VCaP (cell line): ENCODE data around the gene RHOB.
A peak's percentile ranks its signal among the peaks of the same experiment; 100 is the strongest.

Experiments used
- H3K27ac ChIP-seq: fragments of 450-650 bp; 2 replicates; pipeline ENCODE4 v1.5.1; 2017
- TF ChIP-seq, protein P1 (sequence below): fragments of 450-650 bp; conservative IDR thresholded peaks from 2 replicates; pipeline ENCODE4 v1.5.1; 2017; ENCODE audit warnings: mild to moderate bottlenecking, moderate library complexity

RHOB gene

DNA sequence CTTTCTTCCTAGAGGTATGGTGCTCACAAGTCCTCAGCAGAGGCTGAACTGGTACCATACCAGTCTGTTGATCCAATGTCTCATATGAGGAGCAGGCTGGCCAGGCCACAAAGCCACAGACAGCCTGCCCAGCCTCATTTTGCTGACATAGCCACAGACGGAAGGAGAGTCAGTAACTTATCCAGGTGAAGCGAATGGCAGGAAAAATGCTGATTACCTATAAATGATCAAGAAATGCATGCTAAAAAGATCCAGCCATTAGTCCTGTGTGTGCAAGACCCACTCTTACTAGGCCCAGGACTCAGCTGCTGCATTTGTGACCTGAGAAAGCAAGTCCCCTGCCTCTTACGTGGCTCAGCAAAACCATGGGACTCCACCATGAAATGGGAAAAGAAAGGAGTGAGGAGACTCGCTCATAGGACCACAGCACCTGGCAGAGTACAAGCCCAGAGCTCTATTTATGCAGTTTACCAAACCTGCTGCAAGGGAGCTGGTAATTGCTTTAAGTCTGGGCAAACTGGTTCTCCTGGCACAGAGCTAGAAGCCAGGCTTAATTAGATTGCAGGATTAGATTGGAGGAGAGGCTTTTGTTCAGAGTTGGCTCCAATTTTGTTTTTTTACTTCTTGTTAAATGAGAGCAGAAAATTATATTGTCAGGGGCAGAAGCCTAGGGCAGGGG, 19.0 kb downstream of the RHOB start:
- TF ChIP-seq, protein P1, sequence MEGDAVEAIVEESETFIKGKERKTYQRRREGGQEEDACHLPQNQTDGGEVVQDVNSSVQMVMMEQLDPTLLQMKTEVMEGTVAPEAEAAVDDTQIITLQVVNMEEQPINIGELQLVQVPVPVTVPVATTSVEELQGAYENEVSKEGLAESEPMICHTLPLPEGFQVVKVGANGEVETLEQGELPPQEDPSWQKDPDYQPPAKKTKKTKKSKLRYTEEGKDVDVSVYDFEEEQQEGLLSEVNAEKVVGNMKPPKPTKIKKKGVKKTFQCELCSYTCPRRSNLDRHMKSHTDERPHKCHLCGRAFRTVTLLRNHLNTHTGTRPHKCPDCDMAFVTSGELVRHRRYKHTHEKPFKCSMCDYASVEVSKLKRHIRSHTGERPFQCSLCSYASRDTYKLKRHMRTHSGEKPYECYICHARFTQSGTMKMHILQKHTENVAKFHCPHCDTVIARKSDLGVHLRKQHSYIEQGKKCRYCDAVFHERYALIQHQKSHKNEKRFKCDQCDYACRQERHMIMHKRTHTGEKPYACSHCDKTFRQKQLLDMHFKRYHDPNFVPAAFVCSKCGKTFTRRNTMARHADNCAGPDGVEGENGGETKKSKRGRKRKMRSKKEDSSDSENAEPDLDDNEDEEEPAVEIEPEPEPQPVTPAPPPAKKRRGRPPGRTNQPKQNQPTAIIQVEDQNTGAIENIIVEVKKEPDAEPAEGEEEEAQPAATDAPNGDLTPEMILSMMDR = no peak
- peak overlapping the region; percentile 99 for H3K27ac ChIP-seq

DNA sequence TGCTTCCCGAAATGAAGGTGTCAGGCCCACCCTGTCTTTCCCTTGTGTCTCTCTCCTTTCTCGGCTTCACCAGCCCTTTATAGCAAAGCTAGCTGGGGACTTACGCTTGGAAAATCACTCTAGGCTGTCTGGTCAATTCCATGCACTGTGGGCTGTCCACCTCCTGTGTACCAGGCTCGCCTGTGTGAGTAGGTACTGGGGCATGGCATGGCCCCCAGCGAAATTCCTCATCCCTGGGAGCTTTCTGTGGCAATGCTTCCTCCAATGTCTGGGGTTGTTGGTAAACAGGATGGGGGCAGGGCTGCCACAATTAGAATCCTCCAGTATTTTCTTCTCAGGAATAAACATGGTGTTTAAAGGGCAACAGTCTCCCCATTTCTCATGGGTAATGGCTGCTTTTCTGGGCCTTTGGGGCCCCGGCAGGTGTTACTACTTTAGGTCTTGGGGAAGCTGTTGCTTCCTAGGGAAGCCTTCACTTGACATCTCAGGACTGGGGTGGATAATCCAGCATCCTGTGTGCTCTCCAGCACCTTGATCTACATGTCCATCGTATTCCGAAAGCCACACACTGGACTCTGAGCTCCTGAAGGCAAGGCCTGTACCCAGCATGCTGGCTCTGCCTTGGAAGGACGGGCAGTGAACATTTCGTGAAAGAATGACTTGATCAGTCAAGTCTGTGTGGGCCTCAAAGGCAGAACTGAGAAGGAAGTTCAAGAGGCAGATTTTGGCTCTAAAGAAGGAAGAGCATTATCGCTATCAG, 21.1 kb downstream of the RHOB start:
- peak overlapping the region; percentile 99 for H3K27ac ChIP-seq
- TF ChIP-seq, protein P1 = no peak

DNA sequence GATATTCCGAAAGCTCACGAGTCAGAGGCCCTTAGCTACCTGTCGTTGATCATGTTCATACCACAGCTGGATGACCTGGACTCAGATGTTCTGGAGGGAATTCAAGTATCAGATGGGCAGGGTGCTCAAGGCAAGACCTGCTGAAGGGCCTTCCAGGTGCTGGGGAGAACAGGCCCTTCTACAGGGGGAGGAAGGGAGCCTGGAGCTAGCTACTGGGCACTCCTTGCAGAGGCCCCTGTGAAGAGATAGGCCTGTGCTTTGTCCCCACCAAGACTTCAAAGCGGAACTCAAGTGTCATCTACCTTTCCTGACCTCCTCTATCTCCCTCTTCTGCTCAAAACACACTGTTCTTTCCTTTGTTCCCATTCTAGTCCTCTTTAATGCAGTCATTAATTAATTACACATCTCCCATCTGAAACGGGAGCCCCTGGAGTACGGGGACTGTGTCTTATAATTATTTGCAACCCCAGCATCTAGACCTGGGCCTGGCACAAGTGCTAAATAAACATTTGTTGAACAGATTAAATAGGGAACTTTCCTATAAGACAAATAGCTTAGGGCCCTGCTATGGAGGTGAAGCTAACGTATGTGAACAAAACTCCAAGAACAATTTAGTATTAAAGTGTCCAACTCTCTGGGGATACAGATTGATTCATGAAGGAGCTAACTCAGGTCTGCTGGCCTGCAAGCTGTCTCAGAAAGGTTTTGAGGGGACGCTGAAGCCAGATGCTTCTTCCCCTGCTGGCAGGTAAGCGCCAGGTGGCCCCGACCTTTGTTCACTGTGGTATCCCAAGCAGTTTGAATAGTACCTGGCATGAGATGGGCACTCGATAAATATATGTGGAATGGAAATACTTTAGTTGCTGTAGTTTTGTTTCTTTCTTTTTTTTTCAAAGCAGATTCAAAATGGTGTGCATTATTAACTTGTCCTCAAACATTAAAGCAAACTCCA, 22.0 kb downstream of the RHOB start:
- TF ChIP-seq, protein P1 = no peak
- H3K27ac ChIP-seq = peak overlapping the region; percentile 99

DNA sequence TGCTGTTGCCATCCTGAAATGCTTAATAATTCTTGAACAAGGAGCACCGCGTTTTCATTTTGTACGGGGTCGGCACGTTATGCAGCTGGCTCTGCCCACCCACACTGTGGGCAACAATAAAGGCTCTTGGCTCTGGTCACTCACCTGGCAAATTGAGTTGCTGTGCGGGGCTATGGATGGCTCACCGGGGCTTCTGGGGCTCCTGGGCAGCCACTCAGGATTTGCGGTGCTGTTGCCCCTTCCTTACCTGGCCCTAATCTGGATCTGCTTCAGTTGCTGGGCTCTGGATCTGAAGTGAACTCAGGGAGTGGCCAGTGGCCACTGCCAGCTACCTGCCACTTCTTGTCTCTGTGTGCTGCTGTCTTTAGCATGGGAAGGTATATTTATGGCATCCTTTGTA, 22.7 kb downstream of the RHOB start:
- H3K27ac ChIP-seq = peak overlapping the region; percentile 99
- TF ChIP-seq, protein P1 = no peak

DNA sequence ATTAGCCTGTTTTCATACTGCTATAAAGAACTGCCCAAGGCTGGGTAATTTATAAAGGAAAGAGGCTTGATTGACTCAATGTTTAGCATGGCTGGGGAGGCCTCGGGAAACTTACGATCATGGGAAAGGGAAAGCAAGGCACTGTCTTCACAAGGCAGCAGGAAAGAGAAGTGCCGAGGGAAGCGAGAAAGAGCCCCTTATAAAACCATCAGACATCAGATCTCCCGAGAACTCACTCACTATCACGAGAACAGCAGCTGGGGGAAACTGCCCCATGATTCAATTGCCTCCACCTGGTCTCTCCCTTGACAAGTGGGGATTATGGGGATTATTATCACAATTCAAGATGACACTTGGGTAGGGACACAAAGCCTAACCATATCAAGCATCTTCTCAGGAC, 23.3 kb downstream of the RHOB start:
- TF ChIP-seq, protein P1 = no peak
- H3K27ac ChIP-seq = peak overlapping the region; percentile 99

DNA sequence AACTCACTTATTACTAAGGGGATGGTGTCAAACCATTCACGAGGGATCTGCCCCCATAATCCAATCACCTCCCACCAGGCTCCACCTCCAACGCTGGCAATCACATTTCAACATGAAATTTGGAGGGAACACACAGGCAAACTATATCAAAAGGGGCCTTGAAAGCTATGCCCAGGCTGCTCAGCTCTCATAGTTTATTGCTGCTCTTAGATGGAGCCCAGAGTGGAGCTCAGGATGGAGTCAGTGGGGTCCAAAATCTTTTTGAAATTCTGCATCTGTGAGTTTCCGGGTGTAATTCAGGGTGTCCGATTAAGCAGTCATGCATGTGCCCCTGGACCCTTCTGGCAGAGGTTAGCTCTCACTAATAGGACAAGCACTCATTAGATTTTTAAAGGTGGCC, 24.3 kb downstream of the RHOB start:
- TF ChIP-seq, protein P1 = no peak
- H3K27ac ChIP-seq = peak overlapping the region; percentile 99; the same call in 1 of the 2 replicates
